ENCODE results near the gene STEAP3.

The STEAP3 gene

GRCh38 chr2:119252186-119253113, 28.8 kb downstream of the STEAP3 start:
- peaks cover 11% of the 10 kb centered on the region for H3K36me3 ChIP-seq (ENCODE audit: control insufficient read depth, insufficient read depth, low read length)
- H3K27me3 ChIP-seq (ENCODE audit: control insufficient read depth, insufficient read depth, low read length) = no peaks in the 10 kb centered on the region
- no peaks in the 10 kb centered on the region for H3K9me3 ChIP-seq (ENCODE audit: control insufficient read depth, insufficient read depth, low read length)
- no peak overlapping the region for H3K4me3 ChIP-seq (ENCODE audit: low read depth, low read length)
- peaks cover 25% of the 10 kb centered on the region for H3K4me1 ChIP-seq (ENCODE audit: control insufficient read depth, insufficient read depth, low read length)
- H3K9ac ChIP-seq (ENCODE audit: low read depth, low read length) = no peak overlapping the region

GRCh38 chr2:119253114-119253702, 29.6 kb downstream of the STEAP3 start:
- H3K36me3 ChIP-seq (ENCODE audit: control insufficient read depth, insufficient read depth, low read length) = peaks cover 5% of the 10 kb centered on the region
- no peaks in the 10 kb centered on the region for H3K9me3 ChIP-seq (ENCODE audit: control insufficient read depth, insufficient read depth, low read length)
- peaks cover 27% of the 10 kb centered on the region for H3K4me1 ChIP-seq (ENCODE audit: control insufficient read depth, insufficient read depth, low read length)
- no peak overlapping the region for H3K9ac ChIP-seq (ENCODE audit: low read depth, low read length)
- no peaks in the 10 kb centered on the region for H3K27me3 ChIP-seq (ENCODE audit: control insufficient read depth, insufficient read depth, low read length)
- no peak overlapping the region for H3K4me3 ChIP-seq (ENCODE audit: low read depth, low read length)

- peaks cover 28% of the 10 kb centered on the region for H3K4me1 ChIP-seq (ENCODE audit: control insufficient read depth, insufficient read depth, low read length)
- H3K9ac ChIP-seq (ENCODE audit: low read depth, low read length) = no peak overlapping the region
- H3K4me3 ChIP-seq (ENCODE audit: low read depth, low read length) = no peak overlapping the region
- no peaks in the 10 kb centered on the region for H3K9me3 ChIP-seq (ENCODE audit: control insufficient read depth, insufficient read depth, low read length)
- H3K36me3 ChIP-seq (ENCODE audit: control insufficient read depth, insufficient read depth, low read length) = peaks cover 3% of the 10 kb centered on the region
- H3K27me3 ChIP-seq (ENCODE audit: control insufficient read depth, insufficient read depth, low read length) = no peaks in the 10 kb centered on the region
Observed at GRCh38 chr2:119253760-119254600, 30.3 kb downstream of the STEAP3 start.

GRCh38 chr2:119254601-119255080, 31.0 kb downstream of the STEAP3 start:
- no peaks in the 10 kb centered on the region for H3K27me3 ChIP-seq (ENCODE audit: control insufficient read depth, insufficient read depth, low read length)
- H3K4me3 ChIP-seq (ENCODE audit: low read depth, low read length) = no peak overlapping the region
- no peak overlapping the region for H3K9ac ChIP-seq (ENCODE audit: low read depth, low read length)
- peaks cover 3% of the 10 kb centered on the region for H3K36me3 ChIP-seq (ENCODE audit: control insufficient read depth, insufficient read depth, low read length)
- H3K9me3 ChIP-seq (ENCODE audit: control insufficient read depth, insufficient read depth, low read length) = no peaks in the 10 kb centered on the region
- H3K4me1 ChIP-seq (ENCODE audit: control insufficient read depth, insufficient read depth, low read length) = peaks cover 34% of the 10 kb centered on the region

GRCh38 chr2:119255760-119256581, 32.3 kb downstream of the STEAP3 start:
- Histone ChIP-seq H3K9me3 (ENCODE audit: control insufficient read depth, insufficient read depth, low read length) (no peaks in the 10 kb centered on the region), H3K27me3 (ENCODE audit: control insufficient read depth, insufficient read depth, low read length) (no peaks in the 10 kb centered on the region), H3K4me3 (ENCODE audit: low read depth, low read length) (no peak overlapping the region), H3K9ac (ENCODE audit: low read depth, low read length) (peak overlapping the region; percentile 20), H3K36me3 (ENCODE audit: control insufficient read depth, insufficient read depth, low read length) (peaks cover 3% of the 10 kb centered on the region), H3K4me1 (ENCODE audit: control insufficient read depth, insufficient read depth, low read length) (peaks cover 34% of the 10 kb centered on the region)

GRCh38 chr2:119256582-119256921, 32.9 kb downstream of the STEAP3 start:
- peak overlapping the region; percentile 20 for H3K9ac ChIP-seq (ENCODE audit: low read depth, low read length)
- H3K27me3 ChIP-seq (ENCODE audit: control insufficient read depth, insufficient read depth, low read length) = no peaks in the 10 kb centered on the region
- no peaks in the 10 kb centered on the region for H3K9me3 ChIP-seq (ENCODE audit: control insufficient read depth, insufficient read depth, low read length)
- peaks cover 34% of the 10 kb centered on the region for H3K4me1 ChIP-seq (ENCODE audit: control insufficient read depth, insufficient read depth, low read length)
- no peak overlapping the region for H3K4me3 ChIP-seq (ENCODE audit: low read depth, low read length)
- peaks cover 3% of the 10 kb centered on the region for H3K36me3 ChIP-seq (ENCODE audit: control insufficient read depth, insufficient read depth, low read length)

GRCh38 chr2:119257198-119257597, 33.6 kb downstream of the STEAP3 start:
- H3K9me3 ChIP-seq (ENCODE audit: control insufficient read depth, insufficient read depth, low read length) = no peaks in the 10 kb centered on the region
- peaks cover 34% of the 10 kb centered on the region for H3K4me1 ChIP-seq (ENCODE audit: control insufficient read depth, insufficient read depth, low read length)
- H3K4me3 ChIP-seq (ENCODE audit: low read depth, low read length) = no peak overlapping the region
- H3K36me3 ChIP-seq (ENCODE audit: control insufficient read depth, insufficient read depth, low read length) = no peaks in the 10 kb centered on the region
- no peaks in the 10 kb centered on the region for H3K27me3 ChIP-seq (ENCODE audit: control insufficient read depth, insufficient read depth, low read length)
- no peak overlapping the region for H3K9ac ChIP-seq (ENCODE audit: low read depth, low read length)

- H3K4me1 ChIP-seq (ENCODE audit: control insufficient read depth, insufficient read depth, low read length) = peaks cover 34% of the 10 kb centered on the region
- no peaks in the 10 kb centered on the region for H3K36me3 ChIP-seq (ENCODE audit: control insufficient read depth, insufficient read depth, low read length)
- no peak overlapping the region for H3K4me3 ChIP-seq (ENCODE audit: low read depth, low read length)
- H3K9ac ChIP-seq (ENCODE audit: low read depth, low read length) = no peak overlapping the region
- no peaks in the 10 kb centered on the region for H3K27me3 ChIP-seq (ENCODE audit: control insufficient read depth, insufficient read depth, low read length)
- no peaks in the 10 kb centered on the region for H3K9me3 ChIP-seq (ENCODE audit: control insufficient read depth, insufficient read depth, low read length)
Observed at GRCh38 chr2:119259296-119259860, 35.7 kb downstream of the STEAP3 start.

GRCh38 chr2:119260646-119261492, 37.2 kb downstream of the STEAP3 start:
- H3K27me3 ChIP-seq (ENCODE audit: control insufficient read depth, insufficient read depth, low read length) = no peaks in the 10 kb centered on the region
- no peaks in the 10 kb centered on the region for H3K9me3 ChIP-seq (ENCODE audit: control insufficient read depth, insufficient read depth, low read length)
- no peak overlapping the region for H3K9ac ChIP-seq (ENCODE audit: low read depth, low read length)
- H3K36me3 ChIP-seq (ENCODE audit: control insufficient read depth, insufficient read depth, low read length) = no peaks in the 10 kb centered on the region
- peaks cover 19% of the 10 kb centered on the region for H3K4me1 ChIP-seq (ENCODE audit: control insufficient read depth, insufficient read depth, low read length)
- H3K4me3 ChIP-seq (ENCODE audit: low read depth, low read length) = no peak overlapping the region

GRCh38 chr2:119261493-119262225, 38.0 kb downstream of the STEAP3 start:
- peaks cover 12% of the 10 kb centered on the region for H3K4me1 ChIP-seq (ENCODE audit: control insufficient read depth, insufficient read depth, low read length)
- H3K9ac ChIP-seq (ENCODE audit: low read depth, low read length) = no peak overlapping the region
- no peak overlapping the region for H3K4me3 ChIP-seq (ENCODE audit: low read depth, low read length)
- no peaks in the 10 kb centered on the region for H3K36me3 ChIP-seq (ENCODE audit: control insufficient read depth, insufficient read depth, low read length)
- H3K9me3 ChIP-seq (ENCODE audit: control insufficient read depth, insufficient read depth, low read length) = no peaks in the 10 kb centered on the region
- H3K27me3 ChIP-seq (ENCODE audit: control insufficient read depth, insufficient read depth, low read length) = no peaks in the 10 kb centered on the region

Measured in iPS-15b (cell line).